HepG2 (cell line): ENCODE results near the gene ERCC5. TPM values are rescaled to one million over a fixed set of nuclear protein-coding genes. Genes with fewer than 3 reads are reported as not detected.
A peak's percentile ranks its signal among the peaks of the same experiment; 100 is the strongest.

Source experiments
- ARNTL ChIP-seq: sonication (generic); formaldehyde crosslinking; IDR thresholded peaks from 2 replicates; pipeline ENCODE4 v1.4.0; 2020; ENCODE audit warnings: mild to moderate bottlenecking, missing genetic modification reagents
- CHCHD3 ChIP-seq: sonication (generic); formaldehyde crosslinking; IDR thresholded peaks from 2 replicates; pipeline ENCODE4 v1.8.0; 2022; ENCODE audit warnings: mild to moderate bottlenecking, missing genetic modification reagents, moderate library complexity
- ELF1 ChIP-seq: sonication (generic); formaldehyde crosslinking; IDR thresholded peaks from 2 replicates; pipeline ENCODE4 v1.4.0; 2020; ENCODE audit warnings: missing genetic modification reagents
- ELF3 ChIP-seq: IDR thresholded peaks from 2 replicates; pipeline ENCODE4 v1.6.1; 2016; ENCODE audit warnings: missing genetic modification reagents, missing compliant biosample characterization
- GTF2F1 ChIP-seq: fragments of 150-350 bp; IDR thresholded peaks from 2 replicates; pipeline ENCODE4 v1.6.1; 2014; ENCODE audit warnings: low read length
- HOXA3 ChIP-seq: sonication (generic); formaldehyde crosslinking; IDR thresholded peaks from 2 replicates; pipeline ENCODE4 v1.5.0; 2020; ENCODE audit warnings: missing genetic modification reagents
- IKZF1 ChIP-seq: fragments of 450-650 bp; IDR thresholded peaks from 2 replicates; pipeline ENCODE4 v1.7.1; 2016
- IRF2 ChIP-seq: IDR thresholded peaks from 2 replicates; pipeline ENCODE4 v1.6.1; 2018; ENCODE audit warnings: missing genetic modification reagents, missing compliant biosample characterization
- KDM4B ChIP-seq: sonication (generic); formaldehyde crosslinking; IDR thresholded peaks from 2 replicates; pipeline ENCODE4 v1.4.0; 2020; ENCODE audit warnings: missing genetic modification reagents
- MATR3 ChIP-seq: sonication (generic); formaldehyde crosslinking; IDR thresholded peaks from 2 replicates; pipeline ENCODE4 v1.4.0; 2020; ENCODE audit warnings: missing genetic modification reagents
- MIXL1 ChIP-seq: IDR thresholded peaks from 2 replicates; pipeline ENCODE4 v1.6.1; 2016
- MLLT10 ChIP-seq: sonication (generic); formaldehyde crosslinking; IDR thresholded peaks from 2 replicates; pipeline ENCODE4 v1.4.0; 2020; ENCODE audit warnings: missing genetic modification reagents
- NONO ChIP-seq, 2 experiments: fragments of 450-650 bp in 1 of 2; sonication (generic) in 1 of 2; formaldehyde crosslinking in 1 of 2; IDR thresholded peaks in 1 of 2; conservative IDR thresholded peaks in 1 of 2; 2 replicates each; pipeline versions ENCODE4 v1.6.1 to v1.8.0; 2017 to 2022; ENCODE audit warnings: mild to moderate bottlenecking in 1 of 2, missing genetic modification reagents in 1 of 2, moderate library complexity in 1 of 2
- PRDM4 ChIP-seq: sonication (generic); formaldehyde crosslinking; IDR thresholded peaks from 2 replicates; pipeline ENCODE4 v1.9.0; 2021; ENCODE audit warnings: missing genetic modification reagents, borderline replicate concordance
- RBM39 ChIP-seq: fragments of 200-400 bp; formaldehyde crosslinking; IDR thresholded peaks from one replicate; pipeline ENCODE4 v1.6.1; 2018; ENCODE audit warnings: antibody characterized with exemption, mild to moderate bottlenecking, low read depth, low read length; ENCODE audit not compliant: poor library complexity, severe bottlenecking
- RFX1 ChIP-seq: fragments of 450-650 bp; IDR thresholded peaks from 2 replicates; pipeline ENCODE4 v1.6.1; 2017
- SP140L ChIP-seq: sonication (generic); formaldehyde crosslinking; IDR thresholded peaks from 2 replicates; pipeline ENCODE4 v1.4.0; 2020; ENCODE audit warnings: missing genetic modification reagents, borderline replicate concordance
- TOE1 ChIP-seq: sonication (generic); formaldehyde crosslinking; IDR thresholded peaks from 2 replicates; pipeline ENCODE4 v1.4.0; 2020; ENCODE audit warnings: mild to moderate bottlenecking, missing genetic modification reagents
- ZBTB37 ChIP-seq: sonication (generic); formaldehyde crosslinking; IDR thresholded peaks from 2 replicates; pipeline ENCODE4 v1.4.0; 2020; ENCODE audit warnings: mild to moderate bottlenecking, missing genetic modification reagents
- ZKSCAN1 ChIP-seq: fragments of 150-350 bp; IDR thresholded peaks from 2 replicates; pipeline ENCODE4 v1.6.1; 2014; ENCODE audit warnings: low read length
- ZNF18 ChIP-seq: sonication (generic); formaldehyde crosslinking; IDR thresholded peaks from 2 replicates; pipeline ENCODE4 v1.8.0; 2022; ENCODE audit warnings: mild to moderate bottlenecking, missing genetic modification reagents; ENCODE audit not compliant: insufficient replicate concordance
- ZNF20 ChIP-seq: sonication (generic); formaldehyde crosslinking; IDR thresholded peaks from 2 replicates; pipeline ENCODE4 v1.4.0; 2020; ENCODE audit warnings: mild to moderate bottlenecking, moderate library complexity, missing genetic modification reagents
- ZNF317 ChIP-seq: sonication (generic); formaldehyde crosslinking; IDR thresholded peaks from 2 replicates; pipeline ENCODE4 v1.5.0; 2020; ENCODE audit warnings: mild to moderate bottlenecking, missing genetic modification reagents
- ZNF382 ChIP-seq: sonication (generic); formaldehyde crosslinking; IDR thresholded peaks from 2 replicates; pipeline ENCODE4 v1.5.0; 2020; ENCODE audit warnings: missing genetic modification reagents, mild to moderate bottlenecking, borderline replicate concordance
- ZNF44 ChIP-seq: sonication (generic); formaldehyde crosslinking; IDR thresholded peaks from 2 replicates; pipeline ENCODE4 v1.5.1; 2020; ENCODE audit warnings: mild to moderate bottlenecking, missing genetic modification reagents
- ZNF543 ChIP-seq: sonication (generic); formaldehyde crosslinking; IDR thresholded peaks from 2 replicates; pipeline ENCODE4 v1.4.0; 2020; ENCODE audit warnings: mild to moderate bottlenecking, missing genetic modification reagents
- ZNF629 ChIP-seq: sonication (generic); formaldehyde crosslinking; conservative IDR thresholded peaks from 2 replicates; pipeline ENCODE4 v1.5.0; 2020; ENCODE audit warnings: missing genetic modification reagents
- ZNF747 ChIP-seq: sonication (generic); formaldehyde crosslinking; IDR thresholded peaks from 2 replicates; pipeline ENCODE4 v1.8.1; 2023; ENCODE audit warnings: missing genetic modification reagents, mild to moderate bottlenecking, borderline replicate concordance
- polyA plus RNA-seq, 8 experiments: library from polyadenylated mRNA; depleted of rRNA in 3 of 8; stranded (reverse) in 7 of 8; unstranded in 1 of 8; fragments of >200 nt; fragmentation: Illumina TruSeq in 4 of 8; extraction: Trizol in 4 of 8; gene quantifications; 2 replicates each; pipeline versions ENCODE4 v1.2.1 to v1.2.3, GENCODE V29; 2011 to 2016; ENCODE audit warnings: low read depth in 4 of 8, missing spikeins in 1 of 8, mixed read lengths in 1 of 8; ENCODE audit not compliant: insufficient read depth in 1 of 8
- total RNA-seq, 5 experiments: library from RNA; depleted of rRNA; stranded (reverse); fragments of >200 nt; fragmentation: Illumina TruSeq; extraction: Trizol; gene quantifications; 2 replicates each; pipeline ENCODE4 v1.2.3, GENCODE V29; 2016; ENCODE audit warnings: low read depth in 1 of 5

Gene ERCC5
- total and polyA plus RNA-seq, 2 of the 13 experiments (the other 11 are each of a cell fraction or from before 2014, with no cell fraction given), result 12.9 to 35.5 TPM

GRCh38 chr13:102798581-102799425, 47.0 kb upstream of the ERCC5 start, which contains the start of the genes BIVM and POGLUT2 (continued):
- no peak for TF ChIP-seq CHCHD3 (CRISPR knock-in tag)
- no peak for TF ChIP-seq ZNF20
- no peak for TF ChIP-seq GTF2F1
- TF ChIP-seq TOE1 (CRISPR knock-in tag), result no peak
- TF ChIP-seq KDM4B (CRISPR knock-in tag), result no peak
- peak; percentile 47; the same call in 1 of the 2 replicates for TF ChIP-seq HOXA3
- no peak for TF ChIP-seq RFX1
- TF ChIP-seq IRF2 (CRISPR knock-in tag), result peak; percentile 83
- no peak for TF ChIP-seq ZNF317 (CRISPR knock-in tag)
- no peak for TF ChIP-seq ZNF18 (CRISPR knock-in tag)
- TF ChIP-seq MIXL1 (CRISPR knock-in tag), result no peak
- no peak for TF ChIP-seq SP140L (CRISPR knock-in tag)
- no peak for TF ChIP-seq ZNF629 (CRISPR knock-in tag)
- TF ChIP-seq ZNF44 (CRISPR knock-in tag), result no peak
- TF ChIP-seq ELF1 (CRISPR knock-in tag), result peak; percentile 84
- no peak for TF ChIP-seq RBM39
- no peak for TF ChIP-seq ZNF382 (CRISPR knock-in tag)
- TF ChIP-seq ZBTB37 (CRISPR knock-in tag), result no peak
- TF ChIP-seq ARNTL (CRISPR knock-in tag), result peak; percentile 46; the same call in 1 of the 2 replicates
- TF ChIP-seq ZNF543, result peak; percentile 71; the same call in 1 of the 2 replicates
- no peak for TF ChIP-seq IKZF1
- TF ChIP-seq MATR3, result no peak
- no peak for TF ChIP-seq ZKSCAN1
- no peak for TF ChIP-seq ELF3 (CRISPR knock-in tag)
- no peak for TF ChIP-seq PRDM4 (CRISPR knock-in tag)
- no peak; the same call in 1 of the 2 replicates for TF ChIP-seq ZNF747
- no peak for TF ChIP-seq NONO (IDR thresholded peaks at IDR 0.05)
- TF ChIP-seq NONO (CRISPR knock-in tag; conservative IDR thresholded peaks at IDR 0.05), result peak; percentile 69
- no peak for TF ChIP-seq MLLT10
